ENCODE data around the gene DYNLL2.

DNA sequence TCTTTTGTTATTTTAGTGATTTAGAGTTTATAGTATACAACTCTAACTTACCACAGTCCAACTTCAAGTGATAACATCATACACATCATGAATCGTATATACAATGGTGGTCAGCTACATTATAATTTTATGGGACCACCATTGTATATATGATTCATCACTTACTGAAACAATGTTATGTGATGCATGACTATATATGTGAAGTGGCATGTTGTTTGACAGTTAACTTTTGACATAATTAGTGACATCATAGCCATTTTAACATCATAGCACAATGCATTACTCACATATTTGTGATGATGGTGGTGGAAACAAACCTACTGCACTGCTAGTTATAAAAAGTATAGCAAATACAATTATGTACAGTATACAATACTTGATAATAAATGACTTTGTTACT lies 21.9 kb downstream of the DYNLL2 start:
- TF ChIP-seq CTCF (IDR thresholded peaks at IDR 0.05) (no peak), POLR2AphosphoS5 (IDR thresholded peaks at IDR 0.05) (no peak)
